Esophagus (tissue), 2 donors: ENCODE measurements around the gene STOX1. TPM values are rescaled to one million over a fixed set of nuclear protein-coding genes. Genes with fewer than 3 reads are reported as not detected.

ENCODE experiments used
- H3K27ac ChIP-seq, 2 donors: one replicate each; pipeline ENCODE4 v1.5.1; 2013; ENCODE audit warnings: low read depth in 2 of 2, mild to moderate bottlenecking in 2 of 2, inconsistent platforms in 1 of 2, low read length in 1 of 2, moderate library complexity in 1 of 2
- H3K27me3 ChIP-seq, 2 donors: one replicate each; pipeline ENCODE4 v1.6.1; 2013; ENCODE audit warnings: low read length in 2 of 2, control low read depth in 1 of 2, mild to moderate bottlenecking in 1 of 2; ENCODE audit not compliant: insufficient read depth in 2 of 2, control insufficient read depth in 1 of 2
- H3K36me3 ChIP-seq, 2 donors: one replicate each; pipeline ENCODE4 v1.6.1; 2013; ENCODE audit warnings: low read length in 1 of 2; ENCODE audit not compliant: control insufficient read depth in 2 of 2, insufficient read depth in 2 of 2
- H3K4me1 ChIP-seq, 2 donors: one replicate each; pipeline ENCODE4 v1.6.1; 2013; ENCODE audit warnings: low read length in 1 of 2; ENCODE audit not compliant: control insufficient read depth in 2 of 2, insufficient read depth in 2 of 2
- H3K4me3 ChIP-seq, 2 donors: one replicate each; pipeline ENCODE4 v1.5.1; 2013; ENCODE audit warnings: low read length in 2 of 2, mild to moderate bottlenecking in 2 of 2, low read depth in 1 of 2, moderate library complexity in 1 of 2
- H3K9me3 ChIP-seq, 2 donors: one replicate each; pipeline ENCODE4 v1.6.1; 2013; ENCODE audit warnings: mild to moderate bottlenecking in 2 of 2, low read depth in 1 of 2, low read length in 1 of 2, moderate library complexity in 1 of 2; ENCODE audit not compliant: control insufficient read depth in 2 of 2, insufficient read depth in 1 of 2
- WGBS, 2 donors: extraction: QIAGEN DNeasy Blood & Tissue Kit; methylation state at CpG; one replicate each; pipeline ENCODE4 v1.1.7; 2013; 5-methylcytosine and 5-hydroxymethylcytosine counted together
- polyA plus RNA-seq, 2 donors: library from polyadenylated mRNA; stranded (reverse); fragments of 200-250 nt; gene quantifications; one replicate each; pipeline ENCODE4 v1.2.3, GENCODE V29; 2013
- donor health status: healthy with polysubstance abuse.
- donor health status: Bipolar disorder and iron deficiency.

STOX1 gene
- polyA plus RNA-seq, 2 donors: 0.98 to 1.2 TPM

DNA sequence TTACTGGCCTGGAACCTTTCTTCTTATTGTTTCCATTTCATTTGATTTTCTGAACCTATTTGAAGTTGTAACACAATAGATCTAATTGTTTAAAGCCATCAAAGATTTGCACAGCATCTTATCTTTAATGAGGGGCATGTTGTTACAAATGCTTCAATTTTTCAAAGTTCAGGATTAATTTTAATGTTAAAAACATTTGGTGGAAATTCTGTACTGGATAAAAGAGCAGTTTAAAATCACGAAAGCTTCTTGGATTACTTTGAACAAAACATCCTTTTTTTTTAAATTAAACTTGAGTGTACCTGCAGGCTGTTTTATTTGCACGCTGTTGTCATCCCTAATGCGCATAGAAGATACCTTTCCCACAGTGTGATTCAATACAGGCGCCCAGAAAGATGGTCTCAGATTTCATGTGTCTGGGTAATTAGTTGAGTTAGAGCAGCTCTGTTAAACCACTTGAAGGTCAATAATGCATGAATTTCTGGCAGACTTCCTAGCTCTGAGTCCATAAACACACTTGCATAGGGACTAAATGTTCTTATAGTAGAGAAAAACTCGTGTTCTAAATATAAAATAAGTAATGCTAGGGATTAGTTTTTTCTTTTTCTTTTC lies 44.5 kb downstream of the STOX1 start:
- H3K36me3 ChIP-seq: no peaks in the 10 kb centered on the region
- H3K4me3 ChIP-seq: no peak overlapping the region
- H3K9me3 ChIP-seq: no peaks in the 10 kb centered on the region
- 29 to 43% methylated on average over 5 of the region's 5 CpGs for WGBS, 2 donors
- H3K27ac ChIP-seq: peak overlapping the region in 1 of 2 donors; percentile 61
- peaks cover 0 to 2% of the 10 kb centered on the region in 2 donors for H3K4me1 ChIP-seq
- H3K27me3 ChIP-seq: no peaks in the 10 kb centered on the region

GRCh38 chr10:68876246-68877138 lies 49.2 kb downstream of the STOX1 start:
- WGBS, 2 donors: 62 to 67% methylated on average over 15 of the region's 15 CpGs
- no peak overlapping the region for H3K4me3 ChIP-seq
- H3K4me1 ChIP-seq: no peaks in the 10 kb centered on the region
- no peaks in the 10 kb centered on the region for H3K36me3 ChIP-seq
- H3K9me3 ChIP-seq: no peaks in the 10 kb centered on the region
- H3K27me3 ChIP-seq: no peaks in the 10 kb centered on the region
- H3K27ac ChIP-seq: peak overlapping the region in 1 of 2 donors; percentile 29

- Histone ChIP-seq H3K4me1 (no peaks in the 10 kb centered on the region), H3K36me3 (no peaks in the 10 kb centered on the region), H3K27ac (no peak overlapping the region), H3K9me3 (no peaks in the 10 kb centered on the region), H3K27me3 (no peaks in the 10 kb centered on the region), H3K4me3 (no peak overlapping the region)
- 96 to 100% methylated on average over 1 of the region's 1 CpG for WGBS, 2 donors
Observed at GRCh38 chr10:68877482-68878110, 50.3 kb downstream of the STOX1 start.

DNA sequence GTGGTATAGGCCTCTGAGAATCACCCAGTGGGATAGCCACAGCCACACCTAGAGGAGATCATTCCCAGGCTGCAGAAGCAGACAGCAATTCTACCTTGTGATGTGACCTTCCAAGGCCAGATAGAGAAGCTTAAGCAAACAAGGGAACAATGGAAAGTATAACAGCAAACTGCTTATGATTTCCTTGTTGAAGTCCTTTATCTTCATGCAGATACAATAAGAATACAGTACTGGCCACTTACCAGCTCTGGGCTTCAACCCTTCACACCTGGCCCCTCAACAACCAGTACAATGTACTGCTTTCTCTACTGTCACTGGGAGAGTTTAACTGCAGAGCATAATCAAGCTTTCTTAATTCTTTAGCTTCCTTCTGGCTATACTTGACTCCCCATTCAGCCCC lies 51.2 kb downstream of the STOX1 start:
- Histone ChIP-seq H3K27me3 (no peaks in the 10 kb centered on the region), H3K36me3 (no peaks in the 10 kb centered on the region), H3K9me3 (no peaks in the 10 kb centered on the region), H3K4me3 (no peak overlapping the region), H3K4me1 (no peaks in the 10 kb centered on the region), H3K27ac (no peak overlapping the region)

DNA sequence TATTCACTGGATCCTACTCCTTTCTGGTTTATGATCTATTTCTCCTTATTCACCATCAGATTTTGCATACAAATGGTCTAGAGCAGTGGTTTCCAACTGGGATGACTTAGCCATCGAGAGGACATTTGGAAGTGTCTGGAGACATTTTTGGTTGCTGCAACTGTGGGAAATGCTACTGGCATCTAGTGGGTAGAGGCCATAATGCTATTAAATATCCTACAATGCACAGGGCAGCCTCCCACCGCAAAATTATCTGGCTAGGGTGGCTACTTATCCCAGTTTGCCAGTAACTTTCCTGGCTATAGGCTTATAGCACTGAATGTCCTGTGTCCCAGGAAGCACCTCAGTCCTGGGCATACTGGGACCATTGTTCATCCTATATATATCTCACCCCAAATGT lies 52.3 kb downstream of the STOX1 start:
- no peak overlapping the region for H3K27ac ChIP-seq
- H3K4me1 ChIP-seq: no peaks in the 10 kb centered on the region
- H3K27me3 ChIP-seq: no peaks in the 10 kb centered on the region
- no peaks in the 10 kb centered on the region for H3K9me3 ChIP-seq
- H3K4me3 ChIP-seq: no peak overlapping the region
- H3K36me3 ChIP-seq: no peaks in the 10 kb centered on the region
- 92 to 97% methylated on average over 2 of the region's 2 CpGs for WGBS, 2 donors

DNA sequence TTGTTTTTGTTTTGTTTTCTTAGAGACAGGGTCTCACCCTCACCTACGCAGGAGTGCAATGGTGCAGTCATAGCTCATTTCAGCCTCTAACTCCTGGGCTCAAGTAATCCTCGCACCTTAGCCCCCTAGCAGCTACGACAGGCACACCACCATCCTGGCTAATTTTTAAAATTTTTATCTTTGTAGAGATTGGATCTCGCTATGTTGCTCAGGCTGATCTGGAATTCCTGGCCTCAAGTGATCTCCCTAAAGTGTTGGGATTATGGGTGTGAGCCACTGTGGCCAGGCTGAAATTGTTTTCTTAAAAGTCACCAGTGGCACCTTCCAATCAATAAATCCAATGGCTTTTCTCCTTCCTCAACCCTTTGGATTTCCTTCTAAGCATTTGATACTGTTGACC lies 52.9 kb downstream of the STOX1 start:
- Histone ChIP-seq H3K9me3 (no peaks in the 10 kb centered on the region), H3K4me1 (no peaks in the 10 kb centered on the region), H3K36me3 (no peaks in the 10 kb centered on the region), H3K27me3 (no peaks in the 10 kb centered on the region), H3K27ac (no peak overlapping the region), H3K4me3 (no peak overlapping the region)
- 91 to 95% methylated on average over 4 of the region's 4 CpGs for WGBS, 2 donors

DNA sequence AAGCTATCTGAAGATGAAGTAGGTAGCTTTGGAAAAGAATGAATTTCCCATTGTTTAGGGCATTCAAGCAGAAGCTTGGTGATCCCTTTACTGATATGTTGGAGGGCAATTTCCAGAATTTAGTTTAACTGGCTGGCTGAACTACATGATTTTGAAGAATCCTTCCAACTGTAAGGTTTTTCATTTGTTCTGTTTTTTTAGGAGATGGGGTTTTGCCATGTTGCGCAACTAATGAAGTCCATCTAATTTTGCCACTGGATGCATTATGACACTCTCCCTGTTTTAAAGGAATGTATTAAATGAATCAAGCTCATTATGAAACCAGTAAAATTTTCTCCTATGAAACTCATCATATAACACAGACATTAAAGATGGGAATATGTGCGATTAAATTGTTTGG lies 67.7 kb downstream of the STOX1 start:
- 95 to 99% methylated on average over 2 of the region's 2 CpGs for WGBS, 2 donors
- Histone ChIP-seq H3K27me3 (no peaks in the 10 kb centered on the region), H3K4me1 (no peaks in the 10 kb centered on the region), H3K27ac (no peak overlapping the region), H3K9me3 (no peaks in the 10 kb centered on the region), H3K36me3 (no peaks in the 10 kb centered on the region), H3K4me3 (no peak overlapping the region)

DNA sequence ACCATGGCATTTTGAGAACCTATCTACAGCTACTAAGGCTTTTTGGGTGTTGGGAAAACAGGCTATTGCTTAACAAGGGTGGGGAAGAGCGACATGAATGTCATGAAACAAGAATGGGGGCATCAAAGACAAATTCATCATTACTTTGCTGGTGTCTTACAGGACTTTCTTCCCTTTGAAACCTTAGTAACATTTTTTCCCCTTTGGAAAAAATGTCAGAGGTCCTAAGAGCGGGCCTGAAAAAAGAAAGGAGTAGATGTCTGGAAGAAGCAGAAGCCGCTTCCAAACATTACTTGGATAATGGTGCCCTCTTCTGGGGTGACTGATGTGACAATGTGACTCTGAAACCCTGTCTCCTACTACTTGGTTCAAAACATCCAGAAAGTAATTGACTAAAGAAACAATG lies 70.0 kb downstream of the STOX1 start:
- WGBS, 2 donors: 46 to 47% methylated on average over 3 of the region's 3 CpGs

DNA sequence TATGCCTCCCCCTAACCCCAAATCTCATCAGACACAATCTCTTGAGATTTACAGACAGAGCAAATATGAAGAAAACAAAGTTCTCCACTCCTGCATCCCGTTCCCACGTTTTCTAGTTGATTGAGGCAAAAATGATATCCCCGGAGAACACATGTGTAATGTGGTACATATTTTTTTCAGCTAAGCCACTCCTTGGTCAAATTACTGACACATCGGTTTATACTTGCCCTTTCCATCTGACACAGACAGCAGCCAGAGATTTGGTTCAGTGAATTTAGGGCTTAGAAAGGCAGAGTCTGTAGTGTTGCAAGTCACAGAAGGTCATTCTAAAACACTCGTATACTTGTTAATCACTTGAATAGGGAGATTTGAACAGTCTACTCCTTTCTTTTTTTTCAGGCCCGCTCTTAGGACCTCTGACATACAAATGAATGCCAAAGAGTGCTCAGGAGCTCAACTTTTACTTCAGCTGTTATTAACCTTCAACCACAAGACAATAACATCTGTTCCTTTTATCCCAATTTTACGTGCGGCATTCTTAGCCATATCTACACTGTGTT lies 71.9 kb downstream of the STOX1 start:
- no peaks in the 10 kb centered on the region for H3K27me3 ChIP-seq
- no peaks in the 10 kb centered on the region for H3K4me1 ChIP-seq
- H3K4me3 ChIP-seq: no peak overlapping the region
- no peaks in the 10 kb centered on the region for H3K36me3 ChIP-seq
- no peak overlapping the region for H3K27ac ChIP-seq
- WGBS, 2 donors: 88 to 93% methylated on average over 8 of the region's 8 CpGs
- H3K9me3 ChIP-seq: no peaks in the 10 kb centered on the region

More for the DNA sequence above, 70.0 kb downstream of the STOX1 start:
- H3K4me3 ChIP-seq: no peak overlapping the region
- H3K36me3 ChIP-seq: no peaks in the 10 kb centered on the region
- H3K9me3 ChIP-seq: no peaks in the 10 kb centered on the region
- H3K4me1 ChIP-seq: no peaks in the 10 kb centered on the region
- H3K27me3 ChIP-seq: no peaks in the 10 kb centered on the region
- H3K27ac ChIP-seq: no peak overlapping the region
